Peyer's patch (tissue), 4 donors: ENCODE results near the gene CHCHD3. TPM values are rescaled to one million over a fixed set of nuclear protein-coding genes. Genes with fewer than 3 reads are reported as not detected.

ENCODE experiments used
- DNase-seq, 3 donors: peaks; one replicate each; pipeline ENCODE4 v3.0.0-alpha.2; 2017 to 2019
- H3K27ac ChIP-seq, 4 donors: fragments of 200-600 bp; sonication (generic); one replicate each; pipeline ENCODE4 v1.5.1; 2016 to 2019
- H3K27me3 ChIP-seq, 2 donors: fragments of 200-600 bp; sonication (generic); one replicate each; pipeline ENCODE4 v1.5.1; 2019
- H3K36me3 ChIP-seq, 3 donors: fragments of 200-600 bp; sonication (generic); one replicate each; pipeline ENCODE4 v1.5.1; 2016 to 2019
- H3K4me1 ChIP-seq, 4 donors: fragments of 200-600 bp; sonication (generic); one replicate each; pipeline ENCODE4 v1.5.1; 2016 to 2019
- H3K4me3 ChIP-seq, 4 donors: fragments of 200-600 bp; sonication (generic); 1 replicate in 3 of 4; 2 replicates in 1 of 4; pipeline ENCODE4 v1.5.1; 2016 to 2019; ENCODE audit warnings: mild to moderate bottlenecking in 1 of 4
- H3K9me3 ChIP-seq, 4 donors: fragments of 200-600 bp; sonication (generic); one replicate each; pipeline ENCODE4 v1.5.1; 2016 to 2019; ENCODE audit warnings: mild to moderate bottlenecking in 1 of 4
- POLR2A ChIP-seq, 2 donors: fragments of 450-650 bp; IDR thresholded peaks; one replicate each; pipeline ENCODE4 v1.5.1; 2017; ENCODE audit warnings: antibody characterized with exemption in 2 of 2, mild to moderate bottlenecking in 2 of 2, moderate library complexity in 2 of 2
- total RNA-seq, 4 donors: library from RNA; depleted of rRNA; stranded (reverse); fragments of >200 nt; gene quantifications; one replicate each; pipeline ENCODE4 v1.1.0, GENCODE V29; 2016
- TF ChIP-seq, protein P1 (sequence below), 6 experiments: fragments of 450-650 bp in 4 of 6; fragments of 200-600 bp in 2 of 6; sonication (generic) in 1 of 6; IDR thresholded peaks; one replicate each; pipeline ENCODE4 v1.5.1; 2017 to 2019; ENCODE audit warnings: antibody characterized with exemption in 6 of 6, mild to moderate bottlenecking in 3 of 6, moderate library complexity in 1 of 6

The CHCHD3 gene
- total RNA-seq, 4 donors from 2014 or later, result 53.9 to 114 (median 84.0) TPM

- no peaks in the 10 kb centered on the region for H3K27me3 ChIP-seq
- TF ChIP-seq, protein P1, sequence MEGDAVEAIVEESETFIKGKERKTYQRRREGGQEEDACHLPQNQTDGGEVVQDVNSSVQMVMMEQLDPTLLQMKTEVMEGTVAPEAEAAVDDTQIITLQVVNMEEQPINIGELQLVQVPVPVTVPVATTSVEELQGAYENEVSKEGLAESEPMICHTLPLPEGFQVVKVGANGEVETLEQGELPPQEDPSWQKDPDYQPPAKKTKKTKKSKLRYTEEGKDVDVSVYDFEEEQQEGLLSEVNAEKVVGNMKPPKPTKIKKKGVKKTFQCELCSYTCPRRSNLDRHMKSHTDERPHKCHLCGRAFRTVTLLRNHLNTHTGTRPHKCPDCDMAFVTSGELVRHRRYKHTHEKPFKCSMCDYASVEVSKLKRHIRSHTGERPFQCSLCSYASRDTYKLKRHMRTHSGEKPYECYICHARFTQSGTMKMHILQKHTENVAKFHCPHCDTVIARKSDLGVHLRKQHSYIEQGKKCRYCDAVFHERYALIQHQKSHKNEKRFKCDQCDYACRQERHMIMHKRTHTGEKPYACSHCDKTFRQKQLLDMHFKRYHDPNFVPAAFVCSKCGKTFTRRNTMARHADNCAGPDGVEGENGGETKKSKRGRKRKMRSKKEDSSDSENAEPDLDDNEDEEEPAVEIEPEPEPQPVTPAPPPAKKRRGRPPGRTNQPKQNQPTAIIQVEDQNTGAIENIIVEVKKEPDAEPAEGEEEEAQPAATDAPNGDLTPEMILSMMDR (IDR thresholded peaks at IDR 0.05), result no peak
- TF ChIP-seq POLR2A (IDR thresholded peaks at IDR 0.05), result no peak
- no peak overlapping the region for H3K27ac ChIP-seq
- no peaks in the 10 kb centered on the region for H3K36me3 ChIP-seq
- no peak for DNase-seq
- no peak overlapping the region for H3K4me3 ChIP-seq
- H3K4me1 ChIP-seq, result no peaks in the 10 kb centered on the region
- no peaks in the 10 kb centered on the region for H3K9me3 ChIP-seq
Measured at GRCh38 chr7:132872034-132872433, 209.9 kb downstream of the CHCHD3 start.

DNA sequence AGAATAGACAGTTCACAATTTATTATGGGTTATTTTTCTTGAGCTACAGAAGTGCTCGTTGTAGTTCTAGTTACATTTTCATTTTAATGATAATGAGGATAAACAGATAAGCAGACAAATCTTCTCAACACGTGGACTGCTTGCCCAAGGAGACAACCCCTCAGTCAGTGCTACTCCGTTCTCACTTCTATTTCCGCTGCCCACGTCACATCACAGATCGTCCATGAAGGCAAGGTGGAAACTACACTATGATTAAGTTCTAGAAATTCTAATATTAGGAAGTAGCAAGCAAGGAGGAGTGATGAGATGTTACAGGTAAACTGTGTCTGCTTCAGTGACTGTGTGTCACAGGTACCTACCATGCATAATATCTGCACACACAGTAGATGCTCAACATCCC is 210.5 kb downstream of the CHCHD3 start:
- Histone ChIP-seq H3K27ac (no peak overlapping the region), H3K27me3 (no peaks in the 10 kb centered on the region), H3K36me3 (no peaks in the 10 kb centered on the region), H3K4me3 (no peak overlapping the region), H3K9me3 (no peaks in the 10 kb centered on the region), H3K4me1 (no peaks in the 10 kb centered on the region)
- TF ChIP-seq, protein P1 (IDR thresholded peaks at IDR 0.05), result no peak
- no peak for TF ChIP-seq POLR2A (IDR thresholded peaks at IDR 0.05)
- DNase-seq, result no peak

GRCh38 chr7:132869166-132869861 is 212.6 kb downstream of the CHCHD3 start:
- no peak for DNase-seq
- H3K4me3 ChIP-seq, result no peak overlapping the region

DNA sequence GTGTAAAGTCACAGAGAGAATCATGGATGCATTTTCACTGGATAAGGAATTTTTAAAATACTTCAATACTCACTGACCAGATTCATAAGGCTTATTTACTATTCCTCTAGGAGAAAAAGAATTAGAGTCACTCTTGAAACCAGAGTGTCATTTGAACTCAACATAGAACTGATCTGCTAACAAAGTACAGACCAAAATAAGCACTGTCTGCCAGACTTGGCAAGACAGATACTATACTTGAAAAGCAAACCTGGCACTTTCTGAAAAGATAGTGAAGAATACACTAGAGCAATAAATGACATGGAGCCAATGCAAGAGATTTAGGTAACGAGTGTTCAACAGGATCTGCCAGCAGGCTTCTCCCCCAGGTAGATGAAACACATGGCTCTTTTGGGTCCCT is 215.3 kb downstream of the CHCHD3 start:
- no peak overlapping the region for H3K4me3 ChIP-seq
- H3K9me3 ChIP-seq, result no peaks in the 10 kb centered on the region
- H3K4me1 ChIP-seq, result no peaks in the 10 kb centered on the region
- no peaks in the 10 kb centered on the region for H3K27me3 ChIP-seq
- H3K36me3 ChIP-seq, result no peaks in the 10 kb centered on the region
- no peak overlapping the region for H3K27ac ChIP-seq
- no peak for DNase-seq
- no peak for TF ChIP-seq POLR2A (IDR thresholded peaks at IDR 0.05)
- TF ChIP-seq, protein P1 (IDR thresholded peaks at IDR 0.05), result no peak

More at GRCh38 chr7:132869166-132869861, 212.6 kb downstream of the CHCHD3 start:
- Histone ChIP-seq H3K27me3 (no peaks in the 10 kb centered on the region), H3K36me3 (no peaks in the 10 kb centered on the region), H3K27ac (no peak overlapping the region), H3K4me1 (no peaks in the 10 kb centered on the region), H3K9me3 (no peaks in the 10 kb centered on the region)
- no peak for TF ChIP-seq POLR2A (IDR thresholded peaks at IDR 0.05)
- TF ChIP-seq, protein P1 (IDR thresholded peaks at IDR 0.05), result no peak

- H3K4me1 ChIP-seq, result no peaks in the 10 kb centered on the region
- TF ChIP-seq POLR2A (IDR thresholded peaks at IDR 0.05), result no peak
- TF ChIP-seq, protein P1 (IDR thresholded peaks at IDR 0.05), result no peak
- no peak overlapping the region for H3K4me3 ChIP-seq
- H3K27ac ChIP-seq, result no peak overlapping the region
- no peaks in the 10 kb centered on the region for H3K36me3 ChIP-seq
- DNase-seq, result no peak
- no peaks in the 10 kb centered on the region for H3K27me3 ChIP-seq
- no peaks in the 10 kb centered on the region for H3K9me3 ChIP-seq
Measured at GRCh38 chr7:132866144-132866531, 215.8 kb downstream of the CHCHD3 start.
